Measurements from ENCODE around the gene LTA4H.
"Not testable (repeated sequence)": the region's sequence is repeated elsewhere in the genome, so short reads cannot be mapped to it uniquely, and the experiment has no call there.

LTA4H gene

GRCh38 chr12:95974358-95974757 lies 61.0 kb downstream of the LTA4H start:
- no peak overlapping the region for H3K4me3 ChIP-seq (ENCODE audit: control insufficient read depth, low read depth, low read length)
- no peak for DNase-seq (ENCODE audit: low read depth)
- no peak for TF ChIP-seq CTCF (conservative IDR thresholded peaks at IDR 0.05; ENCODE audit: control insufficient read depth, insufficient read depth, low read depth, low read length)

- TF ChIP-seq CTCF (conservative IDR thresholded peaks at IDR 0.05; ENCODE audit: control insufficient read depth, insufficient read depth, low read depth, low read length), result no peak
- no peak overlapping the region for H3K4me3 ChIP-seq (ENCODE audit: control insufficient read depth, low read depth, low read length)
- no peak for DNase-seq (ENCODE audit: low read depth)
Measured at GRCh38 chr12:95972832-95973456, 62.4 kb downstream of the LTA4H start.

GRCh38 chr12:95970905-95971304 lies 64.5 kb downstream of the LTA4H start:
- DNase-seq (ENCODE audit: low read depth), result no peak
- TF ChIP-seq CTCF (conservative IDR thresholded peaks at IDR 0.05; ENCODE audit: control insufficient read depth, insufficient read depth, low read depth, low read length), result no peak
- no peak overlapping the region for H3K4me3 ChIP-seq (ENCODE audit: control insufficient read depth, low read depth, low read length)

GRCh38 chr12:95969116-95969515 lies 66.3 kb downstream of the LTA4H start:
- not testable (repeated sequence) for DNase-seq (ENCODE audit: low read depth); H3K4me3 ChIP-seq (ENCODE audit: control insufficient read depth, low read depth, low read length)

- no peak overlapping the region for H3K4me3 ChIP-seq (ENCODE audit: control insufficient read depth, low read depth, low read length)
- no peak for DNase-seq (ENCODE audit: low read depth)
- TF ChIP-seq CTCF (conservative IDR thresholded peaks at IDR 0.05; ENCODE audit: control insufficient read depth, insufficient read depth, low read depth, low read length), result no peak
Measured at GRCh38 chr12:95967301-95967700, 68.1 kb downstream of the LTA4H start.

- DNase-seq (ENCODE audit: low read depth), result no peak
Measured at GRCh38 chr12:95966287-95966870, 69.0 kb downstream of the LTA4H start.

More at GRCh38 chr12:95966287-95966870, 69.0 kb downstream of the LTA4H start:
- no peak for TF ChIP-seq CTCF (conservative IDR thresholded peaks at IDR 0.05; ENCODE audit: control insufficient read depth, insufficient read depth, low read depth, low read length)
- no peak overlapping the region for H3K4me3 ChIP-seq (ENCODE audit: control insufficient read depth, low read depth, low read length)

All from fibroblast of mammary gland (primary cell).